AG09319 (cell line): Measurements from ENCODE around the gene SGPL1.
"Not testable (repeated sequence)": the region's sequence is repeated elsewhere in the genome, so short reads cannot be mapped to it uniquely, and the experiment has no call there.

ENCODE experiments used
- DNase-seq: peaks from one replicate; pipeline ENCODE4 v3.0.0-alpha.2; 2010; ENCODE audit warnings: low read depth; ENCODE audit errors: extremely low read depth
- CTCF ChIP-seq: IDR thresholded peaks from 2 replicates; pipeline ENCODE4 v1.5.1; 2011; ENCODE audit warnings: low read depth, mild to moderate bottlenecking, inconsistent platforms, low read length, moderate library complexity

Gene SGPL1

GRCh38 chr10:70815504-70816219 lies at the start of gene SGPL1:
TSS of gene SGPL1 (plus strand) at chr10:70815948. CDS start at chr10:70816854, 906 bp downstream.
- TF ChIP-seq CTCF, result peak; percentile 80
- peak; percentile 53 for DNase-seq

- DNase-seq, result not testable (repeated sequence)
These were observed 47.6 kb upstream of the SGPL1 start for GRCh38 chr10:70768026-70768685.

- no peak for TF ChIP-seq CTCF
- no peak for DNase-seq
These were observed 46.6 kb upstream of the SGPL1 start for GRCh38 chr10:70769121-70769520.

- no peak for TF ChIP-seq CTCF
These were observed 45.7 kb upstream of the SGPL1 start for GRCh38 chr10:70770001-70770400.

GRCh38 chr10:70770516-70770915 lies 45.2 kb upstream of the SGPL1 start:
- not testable (repeated sequence) for DNase-seq

More at GRCh38 chr10:70770001-70770400, 45.7 kb upstream of the SGPL1 start:
- no peak for DNase-seq

GRCh38 chr10:70771311-70772194 lies 44.2 kb upstream of the SGPL1 start:
- TF ChIP-seq CTCF, result no peak

GRCh38 chr10:70772627-70773026 lies 43.1 kb upstream of the SGPL1 start:
- no peak for DNase-seq
- TF ChIP-seq CTCF, result no peak

More at GRCh38 chr10:70771311-70772194, 44.2 kb upstream of the SGPL1 start:
- DNase-seq, result no peak

GRCh38 chr10:70773461-70773860 lies 42.3 kb upstream of the SGPL1 start:
- TF ChIP-seq CTCF, result no peak

More at GRCh38 chr10:70773461-70773860, 42.3 kb upstream of the SGPL1 start:
- no peak for DNase-seq
